Measurements from ENCODE around the gene MARK2. TPM values are rescaled to one million over a fixed set of nuclear protein-coding genes. Genes with fewer than 3 reads are reported as not detected.

MARK2 gene
- total RNA-seq, 2 donors from 2014 or later, result 39.7 to 39.8 TPM

GRCh38 chr11:63845911-63846310 lies 7.0 kb downstream of the MARK2 start:
- DNase-seq, result no peak
- H3K4me1 Mint-ChIP-seq, result peaks cover 52% of the 10 kb centered on the region
- H3K27ac Mint-ChIP-seq, result peak overlapping the region; percentile 53
- H3K27ac ChIP-seq (ENCODE audit: low read depth, low read length), result no peak overlapping the region
- no peaks in the 10 kb centered on the region for H3K27me3 ChIP-seq (ENCODE audit: control insufficient read depth, insufficient read depth, low read length, poor library complexity, severe bottlenecking)
- H3K9me3 ChIP-seq (ENCODE audit: control insufficient read depth, low read length), result no peaks in the 10 kb centered on the region
- 79 to 97% methylated on average over 5 to 7 of the region's 7 CpGs for WGBS, 2 experiments (ENCODE audit: insufficient coverage in 1 of 2, insufficient read length in 1 of 2)
- H3K27me3 Mint-ChIP-seq (ENCODE audit: insufficient read depth), result no peaks in the 10 kb centered on the region
- no peak overlapping the region for H3K9ac ChIP-seq (ENCODE audit: extremely low read depth, low read length, poor library complexity, severe bottlenecking)
- peaks cover 32% of the 10 kb centered on the region for H3K36me3 ChIP-seq (ENCODE audit: control insufficient read depth, insufficient read depth, low read length)
- TF ChIP-seq, protein P1, sequence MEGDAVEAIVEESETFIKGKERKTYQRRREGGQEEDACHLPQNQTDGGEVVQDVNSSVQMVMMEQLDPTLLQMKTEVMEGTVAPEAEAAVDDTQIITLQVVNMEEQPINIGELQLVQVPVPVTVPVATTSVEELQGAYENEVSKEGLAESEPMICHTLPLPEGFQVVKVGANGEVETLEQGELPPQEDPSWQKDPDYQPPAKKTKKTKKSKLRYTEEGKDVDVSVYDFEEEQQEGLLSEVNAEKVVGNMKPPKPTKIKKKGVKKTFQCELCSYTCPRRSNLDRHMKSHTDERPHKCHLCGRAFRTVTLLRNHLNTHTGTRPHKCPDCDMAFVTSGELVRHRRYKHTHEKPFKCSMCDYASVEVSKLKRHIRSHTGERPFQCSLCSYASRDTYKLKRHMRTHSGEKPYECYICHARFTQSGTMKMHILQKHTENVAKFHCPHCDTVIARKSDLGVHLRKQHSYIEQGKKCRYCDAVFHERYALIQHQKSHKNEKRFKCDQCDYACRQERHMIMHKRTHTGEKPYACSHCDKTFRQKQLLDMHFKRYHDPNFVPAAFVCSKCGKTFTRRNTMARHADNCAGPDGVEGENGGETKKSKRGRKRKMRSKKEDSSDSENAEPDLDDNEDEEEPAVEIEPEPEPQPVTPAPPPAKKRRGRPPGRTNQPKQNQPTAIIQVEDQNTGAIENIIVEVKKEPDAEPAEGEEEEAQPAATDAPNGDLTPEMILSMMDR (conservative IDR thresholded peaks at IDR 0.05), result no peak
- H3K4me3 Mint-ChIP-seq, result no peak overlapping the region
- peaks cover 5% of the 10 kb centered on the region for H3K4me1 ChIP-seq (ENCODE audit: control insufficient read depth, insufficient read depth, low read length)
- H3K9me3 Mint-ChIP-seq, result no peaks in the 10 kb centered on the region
- H3K36me3 Mint-ChIP-seq (ENCODE audit: low read depth), result peaks cover 27% of the 10 kb centered on the region
- H3K4me3 ChIP-seq (ENCODE audit: low read length), result no peak overlapping the region

DNA sequence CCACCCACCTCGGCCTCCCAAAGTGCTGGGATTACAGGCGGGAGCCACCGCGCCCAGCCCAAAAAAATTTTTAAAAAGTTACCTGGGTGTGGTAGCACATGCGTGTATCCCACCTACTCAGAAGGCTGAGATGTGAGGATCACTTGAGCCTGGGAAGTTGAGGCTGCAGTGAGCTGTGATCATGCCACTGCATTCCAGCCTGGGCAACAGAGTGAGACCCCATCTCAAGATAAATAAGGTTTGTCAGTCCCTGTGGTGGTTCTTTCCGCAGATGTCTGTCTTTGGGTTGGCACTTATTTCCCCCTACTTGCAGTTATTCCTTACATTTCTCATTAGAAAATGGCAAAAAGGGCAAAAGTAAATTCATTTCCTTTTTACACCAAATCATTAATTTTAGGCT lies 8.0 kb downstream of the MARK2 start:
- Mint-ChIP-seq H3K4me3 (no peak overlapping the region), H3K9me3 (no peaks in the 10 kb centered on the region), H3K4me1 (peaks cover 42% of the 10 kb centered on the region), H3K27me3 (ENCODE audit: insufficient read depth) (no peaks in the 10 kb centered on the region), H3K27ac (peak overlapping the region; percentile 74), H3K36me3 (ENCODE audit: low read depth) (peaks cover 27% of the 10 kb centered on the region)
- Histone ChIP-seq H3K9me3 (ENCODE audit: control insufficient read depth, low read length) (no peaks in the 10 kb centered on the region), H3K36me3 (ENCODE audit: control insufficient read depth, insufficient read depth, low read length) (peaks cover 29% of the 10 kb centered on the region), H3K4me3 (ENCODE audit: low read length) (no peak overlapping the region), H3K27ac (ENCODE audit: low read depth, low read length) (no peak overlapping the region), H3K27me3 (ENCODE audit: control insufficient read depth, insufficient read depth, low read length, poor library complexity, severe bottlenecking) (no peaks in the 10 kb centered on the region), H3K4me1 (ENCODE audit: control insufficient read depth, insufficient read depth, low read length) (peaks cover 5% of the 10 kb centered on the region), H3K9ac (ENCODE audit: extremely low read depth, low read length, poor library complexity, severe bottlenecking) (no peak overlapping the region)
- TF ChIP-seq, protein P1 (conservative IDR thresholded peaks at IDR 0.05), result no peak
- 94 to 96% methylated on average over 6 of the region's 6 CpGs for WGBS, 2 experiments (ENCODE audit: insufficient coverage in 1 of 2, insufficient read length in 1 of 2)
- DNase-seq, result no peak

GRCh38 chr11:63847363-63847762 lies 8.5 kb downstream of the MARK2 start:
- WGBS, 2 experiments (ENCODE audit: insufficient coverage in 1 of 2, insufficient read length in 1 of 2), result 88% methylated on average over 3 of the region's 3 CpGs
- TF ChIP-seq, protein P1 (conservative IDR thresholded peaks at IDR 0.05), result no peak
- Mint-ChIP-seq H3K4me1 (peaks cover 38% of the 10 kb centered on the region), H3K9me3 (no peaks in the 10 kb centered on the region), H3K36me3 (ENCODE audit: low read depth) (peaks cover 27% of the 10 kb centered on the region), H3K27ac (peak overlapping the region; percentile 74), H3K27me3 (ENCODE audit: insufficient read depth) (no peaks in the 10 kb centered on the region), H3K4me3 (no peak overlapping the region)
- Histone ChIP-seq H3K9ac (ENCODE audit: extremely low read depth, low read length, poor library complexity, severe bottlenecking) (no peak overlapping the region), H3K36me3 (ENCODE audit: control insufficient read depth, insufficient read depth, low read length) (peaks cover 26% of the 10 kb centered on the region), H3K27ac (ENCODE audit: low read depth, low read length) (no peak overlapping the region), H3K27me3 (ENCODE audit: control insufficient read depth, insufficient read depth, low read length, poor library complexity, severe bottlenecking) (no peaks in the 10 kb centered on the region), H3K9me3 (ENCODE audit: control insufficient read depth, low read length) (no peaks in the 10 kb centered on the region), H3K4me1 (ENCODE audit: control insufficient read depth, insufficient read depth, low read length) (peaks cover 5% of the 10 kb centered on the region), H3K4me3 (ENCODE audit: low read length) (no peak overlapping the region)
- DNase-seq, result peak; percentile 72

Data from endodermal cell (in vitro differentiated cells).